Panc1 (cell line): ENCODE data around the gene TAL1. TPM values are rescaled to one million over a fixed set of nuclear protein-coding genes. Genes with fewer than 3 reads are reported as not detected.

Experiments used
- ATAC-seq: fragments of 200-7000 bp; cut with Tn5 transposase; 2 replicates; pipeline ENCODE4 v1.9.1; 2020; ENCODE audit warnings: mild to moderate bottlenecking, moderate library complexity
- BruUV-seq: library from RNA; stranded (reverse); fragments of 400-500 nt; replicated peaks from 2 replicates; lab custom pipeline; 2021; lab: Mats Ljungman, UMichigan
- CTCF ChIA-PET: fragments of 300-600 bp; sonication (Branson Sonifier 250); formaldehyde crosslinking; loops from one replicate; lab custom pipeline; 2022; ENCODE audit warnings: antibody characterized with exemption; lab: Charles Lee
- POLR2A ChIA-PET: fragments of 300-600 bp; sonication (Branson Sonifier 250); formaldehyde crosslinking; loops from one replicate; lab custom pipeline; 2022; ENCODE audit warnings: antibody characterized with exemption; lab: Charles Lee
- DNase-seq: peaks from one replicate; pipeline ENCODE4 v3.0.0-alpha.2; 2010; ENCODE audit warnings: low read depth, low spot score
- H3K27ac ChIP-seq: 2 replicates; pipeline ENCODE4 v1.5.1; 2011; ENCODE audit warnings: mild to moderate bottlenecking, low read length, inconsistent platforms
- H3K27me3 ChIP-seq: fragments of 200-500 bp; sonication (Bioruptor generic); 2 replicates; pipeline ENCODE4 v1.6.0; 2014; ENCODE audit warnings: low read length, inconsistent platforms; ENCODE audit not compliant: control insufficient read depth, insufficient read depth
- H3K36me3 ChIP-seq: fragments of 200-500 bp; sonication (Bioruptor generic); 2 replicates; pipeline ENCODE4 v1.5.1; 2014; ENCODE audit warnings: inconsistent platforms, mild to moderate bottlenecking, low read length, moderate library complexity; ENCODE audit not compliant: control insufficient read depth, insufficient read depth
- H3K4me1 ChIP-seq: 2 replicates; pipeline ENCODE4 v1.5.1; 2011; ENCODE audit warnings: inconsistent platforms, mild to moderate bottlenecking, low read length, moderate library complexity; ENCODE audit not compliant: control insufficient read depth, insufficient read depth
- H3K4me3 ChIP-seq, 2 experiments: 2 replicates each; pipeline ENCODE4 v1.5.1; 2011 to 2012; ENCODE audit warnings: low read depth in 2 of 2, low read length in 2 of 2, mild to moderate bottlenecking in 2 of 2, inconsistent platforms in 1 of 2, moderate library complexity in 1 of 2
- H3K9me3 ChIP-seq: fragments of 200-500 bp; sonication (Bioruptor generic); 2 replicates; pipeline ENCODE4 v1.5.1; 2014; ENCODE audit warnings: low read depth, mild to moderate bottlenecking, inconsistent platforms, low read length, moderate library complexity; ENCODE audit not compliant: control insufficient read depth, insufficient read depth
- POLR2AphosphoS5 ChIP-seq: IDR thresholded peaks from 2 replicates; pipeline ENCODE4 v1.6.1; 2012; ENCODE audit warnings: mild to moderate bottlenecking, low read depth, low read length, moderate library complexity
- SIN3A ChIP-seq: IDR thresholded peaks from 2 replicates; pipeline ENCODE4 v1.6.1; 2012; ENCODE audit warnings: low read depth, mild to moderate bottlenecking, low read length, moderate library complexity, borderline replicate concordance; ENCODE audit not compliant: insufficient read depth
- TCF7L2 ChIP-seq: IDR thresholded peaks from 2 replicates; pipeline ENCODE4 v1.6.1; 2011; ENCODE audit warnings: mild to moderate bottlenecking, low read depth, low read length, inconsistent platforms
- in situ Hi-C: cut with HindIII; loops from 2 replicates; pipeline ENCODE4 v1.10.0; 2016; ENCODE audit warnings: low sequenced_read_pairs, low pct_unique_long_range_greater_than_20kb
- intact Hi-C: fragments of 100-400 bp; cut with micrococcal nuclease; formaldehyde crosslinking; loops from one replicate; pipeline ENCODE4 v1.10.0; 2022; ENCODE audit not compliant: unreplicated experiment
- total RNA-seq: library from RNA; stranded (reverse); gene quantifications from one replicate; pipeline ENCODE4 v1.2.1, GENCODE V29; 2021; ENCODE audit not compliant: unreplicated experiment
- TF ChIP-seq, protein P1 (sequence below): fragments of 450-650 bp; IDR thresholded peaks from 2 replicates; pipeline ENCODE4 v1.5.1; 2017; ENCODE audit warnings: mild to moderate bottlenecking
- TF ChIP-seq, protein P2 (sequence below), 2 experiments: IDR thresholded peaks; 2 replicates each; pipeline ENCODE4 v1.6.1; 2011 to 2012; ENCODE audit warnings: low read depth in 2 of 2, control low read depth in 1 of 2, low read length in 1 of 2, mild to moderate bottlenecking in 1 of 2, moderate library complexity in 1 of 2; ENCODE audit not compliant: insufficient read depth in 1 of 2

Gene TAL1
- total RNA-seq, 1 experiment from 2014 or later, result 0.05 TPM

- CTCF ChIA-PET, result no interaction called here
- intact Hi-C loops (no loop called here), in situ Hi-C loops (no loop called here)
- H3K27ac ChIP-seq, result no peak overlapping the region
- BruUV-seq, result no TSS peak
- DNase-seq (no peak), ATAC-seq (no peak)
- no peaks in the 10 kb centered on the region for H3K36me3 ChIP-seq
- no peak overlapping the region for H3K4me3 ChIP-seq
- H3K9me3 ChIP-seq, result no peaks in the 10 kb centered on the region
- TF ChIP-seq, protein P1, sequence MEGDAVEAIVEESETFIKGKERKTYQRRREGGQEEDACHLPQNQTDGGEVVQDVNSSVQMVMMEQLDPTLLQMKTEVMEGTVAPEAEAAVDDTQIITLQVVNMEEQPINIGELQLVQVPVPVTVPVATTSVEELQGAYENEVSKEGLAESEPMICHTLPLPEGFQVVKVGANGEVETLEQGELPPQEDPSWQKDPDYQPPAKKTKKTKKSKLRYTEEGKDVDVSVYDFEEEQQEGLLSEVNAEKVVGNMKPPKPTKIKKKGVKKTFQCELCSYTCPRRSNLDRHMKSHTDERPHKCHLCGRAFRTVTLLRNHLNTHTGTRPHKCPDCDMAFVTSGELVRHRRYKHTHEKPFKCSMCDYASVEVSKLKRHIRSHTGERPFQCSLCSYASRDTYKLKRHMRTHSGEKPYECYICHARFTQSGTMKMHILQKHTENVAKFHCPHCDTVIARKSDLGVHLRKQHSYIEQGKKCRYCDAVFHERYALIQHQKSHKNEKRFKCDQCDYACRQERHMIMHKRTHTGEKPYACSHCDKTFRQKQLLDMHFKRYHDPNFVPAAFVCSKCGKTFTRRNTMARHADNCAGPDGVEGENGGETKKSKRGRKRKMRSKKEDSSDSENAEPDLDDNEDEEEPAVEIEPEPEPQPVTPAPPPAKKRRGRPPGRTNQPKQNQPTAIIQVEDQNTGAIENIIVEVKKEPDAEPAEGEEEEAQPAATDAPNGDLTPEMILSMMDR, result no peak
- TF ChIP-seq SIN3A (no peak), TCF7L2 (no peak), POLR2AphosphoS5 (no peak)
- TF ChIP-seq, protein P2, sequence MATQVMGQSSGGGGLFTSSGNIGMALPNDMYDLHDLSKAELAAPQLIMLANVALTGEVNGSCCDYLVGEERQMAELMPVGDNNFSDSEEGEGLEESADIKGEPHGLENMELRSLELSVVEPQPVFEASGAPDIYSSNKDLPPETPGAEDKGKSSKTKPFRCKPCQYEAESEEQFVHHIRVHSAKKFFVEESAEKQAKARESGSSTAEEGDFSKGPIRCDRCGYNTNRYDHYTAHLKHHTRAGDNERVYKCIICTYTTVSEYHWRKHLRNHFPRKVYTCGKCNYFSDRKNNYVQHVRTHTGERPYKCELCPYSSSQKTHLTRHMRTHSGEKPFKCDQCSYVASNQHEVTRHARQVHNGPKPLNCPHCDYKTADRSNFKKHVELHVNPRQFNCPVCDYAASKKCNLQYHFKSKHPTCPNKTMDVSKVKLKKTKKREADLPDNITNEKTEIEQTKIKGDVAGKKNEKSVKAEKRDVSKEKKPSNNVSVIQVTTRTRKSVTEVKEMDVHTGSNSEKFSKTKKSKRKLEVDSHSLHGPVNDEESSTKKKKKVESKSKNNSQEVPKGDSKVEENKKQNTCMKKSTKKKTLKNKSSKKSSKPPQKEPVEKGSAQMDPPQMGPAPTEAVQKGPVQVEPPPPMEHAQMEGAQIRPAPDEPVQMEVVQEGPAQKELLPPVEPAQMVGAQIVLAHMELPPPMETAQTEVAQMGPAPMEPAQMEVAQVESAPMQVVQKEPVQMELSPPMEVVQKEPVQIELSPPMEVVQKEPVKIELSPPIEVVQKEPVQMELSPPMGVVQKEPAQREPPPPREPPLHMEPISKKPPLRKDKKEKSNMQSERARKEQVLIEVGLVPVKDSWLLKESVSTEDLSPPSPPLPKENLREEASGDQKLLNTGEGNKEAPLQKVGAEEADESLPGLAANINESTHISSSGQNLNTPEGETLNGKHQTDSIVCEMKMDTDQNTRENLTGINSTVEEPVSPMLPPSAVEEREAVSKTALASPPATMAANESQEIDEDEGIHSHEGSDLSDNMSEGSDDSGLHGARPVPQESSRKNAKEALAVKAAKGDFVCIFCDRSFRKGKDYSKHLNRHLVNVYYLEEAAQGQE (IDR thresholded peaks at IDR 0.05; ENCODE audit: insufficient read depth in 1 of 2, low read depth in 2 of 2, low read length in 1 of 2), result no peak
- POLR2A ChIA-PET, result no interaction called here
- 0 out of 2 replicates have a peak, but pooled peaks cover 2% of the 10 kb centered on the region for H3K4me1 ChIP-seq
- H3K27me3 ChIP-seq, result peaks cover 25% of the 10 kb centered on the region
Measured at GRCh38 chr1:47226839-47227215, 5.2 kb downstream of the TAL1 start.

- H3K27ac ChIP-seq, result no peak overlapping the region
- in situ Hi-C loops (no loop called here), intact Hi-C loops (no loop called here)
- peaks cover 25% of the 10 kb centered on the region for H3K27me3 ChIP-seq
- CTCF ChIA-PET, result no interaction called here
- TF ChIP-seq TCF7L2 (no peak), POLR2AphosphoS5 (no peak), SIN3A (no peak)
- TF ChIP-seq, protein P1, result no peak
- TF ChIP-seq, protein P2 (IDR thresholded peaks at IDR 0.05; ENCODE audit: insufficient read depth in 1 of 2, low read depth in 2 of 2, low read length in 1 of 2), result no peak
- POLR2A ChIA-PET, result no interaction called here
- H3K9me3 ChIP-seq, result no peaks in the 10 kb centered on the region
- H3K4me3 ChIP-seq, result no peak overlapping the region
- BruUV-seq, result no TSS peak
- DNase-seq, result no peak
- H3K36me3 ChIP-seq, result no peaks in the 10 kb centered on the region
- 0 out of 2 replicates have a peak, but pooled peaks cover 2% of the 10 kb centered on the region for H3K4me1 ChIP-seq
- ATAC-seq, result no peak
Measured at GRCh38 chr1:47226121-47226838, 5.7 kb downstream of the TAL1 start.
